GM12874 (cell line): ENCODE results near the gene COPA.

ENCODE experiments used
- TF ChIP-seq, protein P1 (sequence below): IDR thresholded peaks from 2 replicates; pipeline ENCODE4 v1.5.1; 2011; ENCODE audit warnings: low read depth, mild to moderate bottlenecking, control low read depth, low read length, moderate library complexity; ENCODE audit not compliant: insufficient read depth

Gene COPA

GRCh38 chr1:160346958-160347357 lies 3.9 kb upstream of the COPA start:
- TF ChIP-seq, protein P1, sequence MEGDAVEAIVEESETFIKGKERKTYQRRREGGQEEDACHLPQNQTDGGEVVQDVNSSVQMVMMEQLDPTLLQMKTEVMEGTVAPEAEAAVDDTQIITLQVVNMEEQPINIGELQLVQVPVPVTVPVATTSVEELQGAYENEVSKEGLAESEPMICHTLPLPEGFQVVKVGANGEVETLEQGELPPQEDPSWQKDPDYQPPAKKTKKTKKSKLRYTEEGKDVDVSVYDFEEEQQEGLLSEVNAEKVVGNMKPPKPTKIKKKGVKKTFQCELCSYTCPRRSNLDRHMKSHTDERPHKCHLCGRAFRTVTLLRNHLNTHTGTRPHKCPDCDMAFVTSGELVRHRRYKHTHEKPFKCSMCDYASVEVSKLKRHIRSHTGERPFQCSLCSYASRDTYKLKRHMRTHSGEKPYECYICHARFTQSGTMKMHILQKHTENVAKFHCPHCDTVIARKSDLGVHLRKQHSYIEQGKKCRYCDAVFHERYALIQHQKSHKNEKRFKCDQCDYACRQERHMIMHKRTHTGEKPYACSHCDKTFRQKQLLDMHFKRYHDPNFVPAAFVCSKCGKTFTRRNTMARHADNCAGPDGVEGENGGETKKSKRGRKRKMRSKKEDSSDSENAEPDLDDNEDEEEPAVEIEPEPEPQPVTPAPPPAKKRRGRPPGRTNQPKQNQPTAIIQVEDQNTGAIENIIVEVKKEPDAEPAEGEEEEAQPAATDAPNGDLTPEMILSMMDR: no peak

GRCh38 chr1:160346463-160346862 lies 3.4 kb upstream of the COPA start:
- TF ChIP-seq, protein P1: no peak

DNA sequence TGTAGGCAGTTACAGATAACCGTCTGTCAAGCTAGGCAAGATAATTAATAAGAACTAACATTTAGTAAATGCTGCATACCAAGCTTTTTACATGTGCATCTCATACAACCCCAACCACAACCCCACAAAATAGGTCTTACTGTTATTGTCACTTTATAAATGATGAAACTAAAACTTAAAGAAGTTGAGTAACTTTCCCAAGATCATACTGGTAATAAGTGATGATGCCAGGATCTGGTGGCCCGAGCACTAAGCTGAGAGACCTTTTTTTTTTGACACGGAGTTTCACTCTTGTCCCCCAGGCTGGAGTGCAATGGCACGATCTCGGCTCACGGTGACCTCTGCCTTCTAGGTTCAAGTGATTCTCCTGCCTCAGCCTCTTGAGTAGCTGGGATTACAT lies 1.9 kb upstream of the COPA start:
- TF ChIP-seq, protein P1: no peak

DNA sequence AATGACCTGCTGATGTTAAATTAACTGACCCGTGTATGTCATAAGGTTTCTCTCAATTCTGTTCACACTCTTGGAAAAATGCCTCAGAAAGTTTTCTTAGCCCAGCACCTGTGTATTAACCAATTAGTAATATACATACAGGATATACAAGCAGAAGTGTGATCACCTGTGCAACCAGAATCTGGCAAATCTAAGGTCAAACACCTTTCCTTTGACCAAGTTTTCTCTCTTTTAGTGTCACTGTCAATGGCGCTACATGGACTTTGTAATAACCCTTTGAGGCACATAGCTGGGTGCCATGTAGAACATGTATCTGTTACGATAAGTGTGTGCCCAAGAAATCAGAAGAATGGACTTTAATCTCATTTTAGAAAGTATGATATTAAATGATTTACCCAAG lies 1.2 kb upstream of the COPA start:
- TF ChIP-seq, protein P1: no peak

DNA sequence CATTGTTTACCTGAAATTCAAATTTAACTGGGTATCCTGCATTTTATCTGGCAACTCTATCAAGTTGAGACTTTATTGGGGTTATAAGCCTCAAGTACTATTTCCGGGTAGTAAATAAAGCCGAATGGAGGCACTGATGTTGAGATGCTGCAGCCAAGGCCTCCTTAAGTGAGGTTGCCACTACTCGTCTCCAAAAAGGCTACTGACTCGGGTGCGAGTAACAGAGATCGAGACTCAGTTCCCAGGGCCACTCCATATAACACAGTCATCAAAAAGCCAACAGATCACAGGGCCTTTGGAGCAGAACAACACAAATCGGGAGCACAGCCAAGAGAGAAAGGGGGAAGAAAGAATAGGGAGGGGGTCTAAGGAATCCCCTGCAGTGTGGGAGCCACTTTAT lies 524 bp downstream of the COPA start:
- TF ChIP-seq, protein P1: no peak

DNA sequence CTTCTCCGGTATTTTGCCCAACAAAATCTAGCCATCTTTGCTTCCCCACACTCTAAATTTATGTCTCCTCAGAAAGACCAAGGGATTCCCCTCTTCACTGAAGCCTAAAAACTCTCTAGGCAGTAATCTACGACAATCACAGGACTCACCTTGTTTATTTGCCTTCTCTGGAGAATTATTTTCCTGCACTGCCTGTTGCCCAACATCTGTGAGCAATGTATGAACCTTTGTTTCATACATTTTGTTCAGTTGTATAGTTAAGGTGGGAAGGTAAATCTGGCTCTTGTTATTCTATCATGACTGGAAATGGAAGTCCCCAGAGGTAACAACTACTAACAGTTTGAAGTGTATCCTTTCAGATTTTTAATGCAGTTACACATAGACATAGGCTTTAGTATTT lies 2.2 kb downstream of the COPA start:
- TF ChIP-seq, protein P1: no peak

DNA sequence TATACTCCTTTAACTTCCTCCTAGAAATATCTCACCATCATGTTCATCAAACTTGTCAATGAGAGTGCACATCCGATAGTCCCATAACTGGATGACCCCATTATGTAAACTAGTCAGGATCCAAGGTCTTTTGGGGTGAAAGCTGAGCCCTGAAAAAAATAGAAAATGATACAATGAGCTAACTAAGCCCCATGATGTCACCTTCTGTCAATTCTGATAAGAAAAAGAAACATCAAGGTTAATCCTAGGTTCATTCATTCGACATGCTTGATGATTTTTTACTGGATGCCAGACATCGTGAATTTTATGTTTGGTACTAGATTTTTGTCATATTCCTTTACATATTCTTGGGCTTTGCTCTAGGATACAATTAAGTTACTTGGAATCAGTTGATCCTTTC lies 2.9 kb downstream of the COPA start:
- TF ChIP-seq, protein P1: no peak

DNA sequence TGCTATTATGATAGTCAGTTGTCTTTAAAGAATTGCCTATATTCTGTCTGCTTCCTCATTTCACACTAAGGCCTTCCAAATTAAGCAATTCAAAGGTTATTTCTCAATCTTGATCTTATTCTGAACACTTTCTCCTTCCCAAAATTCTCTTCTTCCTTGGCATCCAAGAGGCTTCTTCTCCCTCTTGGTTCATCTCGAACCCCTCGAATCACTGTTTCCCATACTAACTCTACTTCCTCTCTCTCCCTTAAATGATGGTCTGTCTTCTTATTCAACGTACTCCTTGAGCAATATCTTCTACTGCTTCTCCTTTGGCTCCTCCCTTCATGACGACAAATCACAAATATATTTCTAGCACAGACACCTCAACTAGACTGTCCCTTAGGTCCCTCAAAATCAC lies 4.5 kb downstream of the COPA start:
- TF ChIP-seq, protein P1: no peak
